ENCODE data around the gene MON1A. TPM values are rescaled to one million over a fixed set of nuclear protein-coding genes. Genes with fewer than 3 reads are reported as not detected.

Gene MON1A
- total and polyA plus RNA-seq, 2 of the 8 experiments (the other 6 are each of a cell fraction or from before 2014, with no cell fraction given) = 10.3 to 14.1 TPM

DNA sequence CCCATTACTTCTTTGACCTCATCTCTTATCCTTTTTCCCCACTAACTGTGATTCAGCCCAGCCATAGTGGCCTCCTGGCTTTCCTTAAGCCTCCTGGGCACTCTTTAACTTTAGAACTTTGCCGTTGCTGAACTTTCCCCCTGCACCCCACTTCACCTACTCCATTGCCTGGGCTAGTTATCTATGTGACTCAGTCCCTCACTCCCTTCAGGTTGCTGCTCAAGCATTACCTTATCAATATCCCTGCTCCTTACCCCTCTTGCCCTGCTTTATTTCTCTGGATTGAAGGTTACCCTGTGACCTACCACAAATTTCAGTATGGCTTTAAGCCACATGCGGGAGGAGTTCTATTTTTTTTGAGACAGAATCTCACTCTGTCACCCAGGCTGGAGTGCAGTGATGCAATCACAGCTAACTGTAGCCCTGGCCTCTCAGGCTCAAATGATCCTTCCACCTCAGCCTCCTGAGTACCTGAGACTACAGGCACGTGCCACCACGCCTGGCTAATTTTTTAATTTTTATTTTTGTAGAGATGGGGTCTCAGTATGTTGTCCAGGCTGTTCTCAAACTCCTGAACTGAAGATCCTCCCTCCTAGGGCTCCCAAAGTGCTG, 3.4 kb downstream of the MON1A start (continued):
- no peak for TF ChIP-seq KDM4A (IDR thresholded peaks at IDR 0.05; ENCODE audit: low read depth, low read length, severe bottlenecking)
